A673 (cell line): ENCODE measurements around the gene OR51E1.

ENCODE experiments used
- EZH2 ChIP-seq: fragments of 200-600 bp; sonication (generic); IDR thresholded peaks from 2 replicates; pipeline ENCODE4 v1.6.1; 2017; ENCODE audit warnings: borderline replicate concordance, low read depth, mild to moderate bottlenecking, mixed read lengths, antibody characterized with exemption, low read length; ENCODE audit not compliant: poor library complexity, severe bottlenecking
- TF ChIP-seq, protein P1 (sequence below): fragments of 300-800, 200-600 bp; sonication (generic); conservative IDR thresholded peaks from 2 replicates; pipeline ENCODE4 v1.5.1; 2017; ENCODE audit warnings: low read depth, mild to moderate bottlenecking, antibody characterized with exemption, low read length, moderate library complexity, mixed read lengths

DNA sequence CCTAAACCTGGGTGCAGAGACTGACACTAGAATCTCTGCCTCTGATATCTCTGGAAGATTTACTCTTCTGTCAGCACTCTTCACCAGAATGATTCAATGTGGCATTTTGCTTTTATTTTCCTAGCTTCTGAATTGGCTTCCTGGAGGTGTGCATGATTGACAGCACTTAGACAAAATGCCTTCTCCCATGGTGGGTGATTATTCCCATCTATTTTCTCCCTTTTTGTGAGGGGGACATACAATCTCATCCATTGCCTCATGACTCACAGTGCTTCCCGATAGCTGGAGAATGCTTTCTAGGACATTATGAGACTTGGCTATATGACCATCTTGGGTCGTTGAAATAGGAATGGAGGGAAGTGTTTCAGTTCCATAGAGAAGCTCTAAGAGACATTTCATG lies 31.8 kb upstream of the OR51E1 start:
- TF ChIP-seq, protein P1, sequence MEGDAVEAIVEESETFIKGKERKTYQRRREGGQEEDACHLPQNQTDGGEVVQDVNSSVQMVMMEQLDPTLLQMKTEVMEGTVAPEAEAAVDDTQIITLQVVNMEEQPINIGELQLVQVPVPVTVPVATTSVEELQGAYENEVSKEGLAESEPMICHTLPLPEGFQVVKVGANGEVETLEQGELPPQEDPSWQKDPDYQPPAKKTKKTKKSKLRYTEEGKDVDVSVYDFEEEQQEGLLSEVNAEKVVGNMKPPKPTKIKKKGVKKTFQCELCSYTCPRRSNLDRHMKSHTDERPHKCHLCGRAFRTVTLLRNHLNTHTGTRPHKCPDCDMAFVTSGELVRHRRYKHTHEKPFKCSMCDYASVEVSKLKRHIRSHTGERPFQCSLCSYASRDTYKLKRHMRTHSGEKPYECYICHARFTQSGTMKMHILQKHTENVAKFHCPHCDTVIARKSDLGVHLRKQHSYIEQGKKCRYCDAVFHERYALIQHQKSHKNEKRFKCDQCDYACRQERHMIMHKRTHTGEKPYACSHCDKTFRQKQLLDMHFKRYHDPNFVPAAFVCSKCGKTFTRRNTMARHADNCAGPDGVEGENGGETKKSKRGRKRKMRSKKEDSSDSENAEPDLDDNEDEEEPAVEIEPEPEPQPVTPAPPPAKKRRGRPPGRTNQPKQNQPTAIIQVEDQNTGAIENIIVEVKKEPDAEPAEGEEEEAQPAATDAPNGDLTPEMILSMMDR = no peak
- TF ChIP-seq EZH2 = no peak
